ENCODE results near the gene STX19. TPM values are rescaled to one million over a fixed set of nuclear protein-coding genes. Genes with fewer than 3 reads are reported as not detected.
A peak's percentile ranks its signal among the peaks of the same experiment; 100 is the strongest.

STX19 gene
- total and polyA plus RNA-seq, 10 donors: 0.32 to 1.6 (median 0.80) TPM; not detected in 2

DNA sequence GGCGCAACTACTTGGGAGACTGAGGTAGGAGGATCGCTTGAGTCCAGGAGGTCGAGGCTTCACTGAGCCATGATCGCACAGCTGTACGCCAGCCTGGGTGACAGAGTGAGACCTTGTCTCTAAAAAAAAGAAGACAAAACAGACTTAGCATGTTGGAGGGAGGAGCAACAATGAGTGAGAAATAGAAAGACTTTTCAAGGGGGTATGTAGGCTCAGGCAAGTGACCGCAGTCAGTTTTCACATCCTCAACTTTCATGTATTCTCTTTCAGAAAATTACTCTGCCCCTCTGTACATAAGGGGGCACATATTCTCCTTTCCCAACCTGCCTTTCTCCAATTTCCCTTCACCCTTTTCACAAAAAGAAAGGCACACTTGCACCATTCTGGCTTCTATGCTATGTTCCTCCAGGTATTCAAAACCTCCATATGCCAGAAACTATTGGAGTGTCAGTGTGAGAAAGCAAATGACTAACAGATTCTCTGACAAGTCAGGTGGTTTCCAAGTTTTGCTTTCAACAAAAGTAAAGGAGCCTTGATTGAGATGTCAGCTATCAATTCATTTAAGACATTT lies 42.0 kb upstream of the STX19 start:
- DNase-seq: no peak
- H3K4me1 ChIP-seq: peaks cover 6 to 62% (median 32%) of the 10 kb centered on the region in 6 donors
- H3K4me3 ChIP-seq: no peak overlapping the region
- no peaks in the 10 kb centered on the region for H3K27me3 ChIP-seq (replicated peaks in 1 of 7)
- intact Hi-C loops (cut with DNase I; ENCODE audit: low total_unique reads): no loop called here
- peaks cover 0 to 48% (median 7%) of the 10 kb centered on the region in 6 donors for H3K36me3 ChIP-seq
- TF ChIP-seq POLR2A (IDR thresholded peaks at IDR 0.05): no peak
- peaks cover 0 to 4% (median 0%) of the 10 kb centered on the region in 8 donors for H3K9me3 ChIP-seq
- H3K27ac ChIP-seq: no peak overlapping the region
- 91 to 96% (median 91%) methylated on average over 6 of the region's 6 CpGs for WGBS, 5 donors

DNA sequence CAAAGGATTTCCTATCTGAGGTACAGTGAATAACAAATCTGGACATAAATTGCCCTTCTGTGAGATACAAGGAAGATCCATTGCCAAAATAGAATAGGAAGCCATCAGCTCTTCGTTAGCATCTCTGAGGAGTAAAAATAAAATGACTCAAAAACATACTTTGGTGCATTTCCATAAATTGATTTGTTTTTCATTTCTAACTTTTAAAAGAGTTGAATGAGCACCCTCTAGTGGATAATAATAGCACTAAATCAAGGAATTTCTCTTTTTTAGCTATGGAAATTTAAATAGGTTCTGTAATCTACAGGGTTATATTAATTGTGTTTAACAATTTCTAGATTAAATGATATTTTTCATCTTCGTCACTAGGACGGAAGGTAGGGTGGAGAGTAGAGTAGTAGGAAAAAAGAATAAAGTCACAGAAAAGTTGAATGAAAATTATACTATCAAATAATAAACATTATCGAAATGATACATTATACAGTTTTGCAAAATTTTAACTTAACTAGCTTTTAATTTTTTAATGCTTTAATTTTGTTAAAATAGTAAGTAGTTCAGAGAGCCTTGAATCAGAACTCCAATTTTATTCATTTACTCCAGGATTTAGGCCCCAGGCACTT lies 40.9 kb upstream of the STX19 start:
- DNase-seq: no peak
- H3K27me3 ChIP-seq (replicated peaks in 1 of 7): no peaks in the 10 kb centered on the region
- H3K27ac ChIP-seq: no peak overlapping the region
- TF ChIP-seq, protein P1, sequence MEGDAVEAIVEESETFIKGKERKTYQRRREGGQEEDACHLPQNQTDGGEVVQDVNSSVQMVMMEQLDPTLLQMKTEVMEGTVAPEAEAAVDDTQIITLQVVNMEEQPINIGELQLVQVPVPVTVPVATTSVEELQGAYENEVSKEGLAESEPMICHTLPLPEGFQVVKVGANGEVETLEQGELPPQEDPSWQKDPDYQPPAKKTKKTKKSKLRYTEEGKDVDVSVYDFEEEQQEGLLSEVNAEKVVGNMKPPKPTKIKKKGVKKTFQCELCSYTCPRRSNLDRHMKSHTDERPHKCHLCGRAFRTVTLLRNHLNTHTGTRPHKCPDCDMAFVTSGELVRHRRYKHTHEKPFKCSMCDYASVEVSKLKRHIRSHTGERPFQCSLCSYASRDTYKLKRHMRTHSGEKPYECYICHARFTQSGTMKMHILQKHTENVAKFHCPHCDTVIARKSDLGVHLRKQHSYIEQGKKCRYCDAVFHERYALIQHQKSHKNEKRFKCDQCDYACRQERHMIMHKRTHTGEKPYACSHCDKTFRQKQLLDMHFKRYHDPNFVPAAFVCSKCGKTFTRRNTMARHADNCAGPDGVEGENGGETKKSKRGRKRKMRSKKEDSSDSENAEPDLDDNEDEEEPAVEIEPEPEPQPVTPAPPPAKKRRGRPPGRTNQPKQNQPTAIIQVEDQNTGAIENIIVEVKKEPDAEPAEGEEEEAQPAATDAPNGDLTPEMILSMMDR (IDR thresholded peaks at IDR 0.05 in 8 of 11, conservative IDR thresholded peaks at IDR 0.05 in 3 of 11): peak; percentile 11 to 68 (median 59)
- TF ChIP-seq POLR2AphosphoS5 (IDR thresholded peaks at IDR 0.05) (no peak), POLR2A (IDR thresholded peaks at IDR 0.05) (no peak)
- 45 to 67% (median 60%) methylated on average over 4 of the region's 4 CpGs for WGBS, 5 donors
- H3K9me3 ChIP-seq: peaks cover 0 to 4% (median 0%) of the 10 kb centered on the region in 8 donors
- intact Hi-C loops (cut with DNase I; ENCODE audit: low total_unique reads): loop anchor here (10.0 kb wide), 1 partner anchor 65 kb away; no protein-coding TSS in a partner anchor
- no peak overlapping the region for H3K4me3 ChIP-seq
- H3K36me3 ChIP-seq: peaks cover 0 to 48% (median 7%) of the 10 kb centered on the region in 6 donors
- H3K4me1 ChIP-seq: peaks cover 17 to 64% (median 43%) of the 10 kb centered on the region in 6 donors

DNA sequence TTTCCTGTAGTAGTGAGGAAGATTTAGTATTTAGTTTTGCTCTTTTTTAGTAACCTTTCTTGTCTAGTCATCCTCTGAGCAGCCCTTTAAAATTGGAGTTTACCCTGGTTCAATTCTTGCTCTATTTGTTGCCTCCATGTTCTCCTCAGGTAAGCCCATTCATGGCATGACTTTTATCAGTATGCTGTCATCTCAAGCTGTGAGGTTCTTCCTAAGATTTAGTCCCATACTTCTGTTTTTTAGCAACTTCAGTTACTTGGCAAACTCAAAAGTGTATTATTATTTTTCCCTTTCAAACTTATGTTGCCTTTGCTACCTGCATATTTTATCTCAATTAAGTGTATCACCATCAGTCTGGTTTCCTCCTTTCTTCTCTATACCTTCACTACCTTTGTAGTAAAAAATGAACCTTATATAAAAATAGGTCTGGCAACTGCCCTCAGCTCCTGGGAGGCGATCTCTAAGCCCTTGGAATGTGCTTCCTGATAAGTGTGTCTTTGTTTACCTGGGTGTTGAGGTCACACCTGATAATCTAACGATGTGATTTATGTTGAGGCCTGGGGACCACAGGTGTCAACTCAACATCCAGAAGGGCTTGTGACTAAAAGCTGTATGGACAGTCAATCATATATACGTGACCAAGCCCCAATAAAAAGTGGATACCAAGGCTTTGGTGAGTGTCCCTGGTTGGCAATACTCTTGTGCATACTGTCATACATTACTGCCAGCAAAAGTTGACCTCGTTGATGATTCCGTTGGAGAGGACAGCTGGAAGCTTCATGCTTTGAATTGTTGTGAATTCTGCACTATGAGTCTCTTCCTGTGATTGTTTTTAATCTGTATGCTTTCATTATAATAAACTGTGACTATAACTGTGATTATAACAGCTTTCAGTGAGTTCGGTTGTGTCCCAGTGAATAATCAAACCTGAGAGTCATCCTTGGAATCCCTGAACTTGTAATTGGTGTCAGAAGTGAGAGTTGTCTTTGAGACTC lies 38.4 kb upstream of the STX19 start:
- H3K4me1 ChIP-seq: peaks cover 25 to 77% (median 53%) of the 10 kb centered on the region in 6 donors
- WGBS, 5 donors: 78 to 89% (median 83%) methylated on average over 6 of the region's 6 CpGs
- H3K27ac ChIP-seq: peak overlapping the region in 1 of 8 donors; percentile 34
- intact Hi-C loops (cut with DNase I; ENCODE audit: low total_unique reads): loop anchor here (10.0 kb wide), 1 partner anchor 62 kb away; no protein-coding TSS in a partner anchor
- H3K4me3 ChIP-seq: no peak overlapping the region
- H3K9me3 ChIP-seq: no peaks in the 10 kb centered on the region
- H3K27me3 ChIP-seq (replicated peaks in 1 of 7): no peaks in the 10 kb centered on the region
- DNase-seq: no peak
- peaks cover 0 to 34% (median 7%) of the 10 kb centered on the region in 6 donors for H3K36me3 ChIP-seq
- TF ChIP-seq POLR2A (IDR thresholded peaks at IDR 0.05) (no peak), POLR2AphosphoS5 (IDR thresholded peaks at IDR 0.05) (no peak)
- TF ChIP-seq, protein P1 (IDR thresholded peaks at IDR 0.05 in 8 of 11, conservative IDR thresholded peaks at IDR 0.05 in 3 of 11): no peak

DNA sequence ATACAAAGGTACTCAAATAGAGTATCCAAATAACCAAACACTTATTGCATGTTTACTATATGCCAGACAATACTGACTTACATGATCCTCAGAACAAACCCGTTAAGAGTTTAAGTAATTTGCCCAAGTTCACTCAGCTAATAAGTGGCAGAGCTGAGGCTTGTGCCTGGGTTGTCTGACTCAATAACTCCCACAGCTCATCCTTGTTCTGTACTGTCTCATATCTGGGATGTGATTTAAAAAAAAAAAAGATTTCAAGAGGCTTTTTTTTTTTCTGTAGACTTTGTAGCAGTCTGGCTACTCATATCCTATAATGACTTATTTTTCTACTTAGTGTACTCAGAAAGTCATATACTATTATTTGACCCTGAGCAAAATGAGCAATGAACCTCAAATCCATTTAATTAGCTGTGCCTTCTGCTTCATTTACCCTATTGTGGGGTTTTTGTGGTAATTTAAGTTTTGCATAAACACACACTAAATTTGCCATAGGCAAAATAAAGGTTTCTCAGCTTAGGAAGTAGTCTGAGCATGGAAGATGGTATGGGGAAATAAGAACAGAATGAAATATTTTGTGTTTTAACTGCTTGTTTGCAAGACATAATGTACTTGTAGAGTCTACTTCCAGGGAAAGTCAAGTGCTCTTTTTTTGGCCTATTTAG lies 37.6 kb upstream of the STX19 start:
- Histone ChIP-seq H3K9me3 (no peaks in the 10 kb centered on the region), H3K4me3 (no peak overlapping the region), H3K4me1 (peaks cover 25 to 75% (median 51%) of the 10 kb centered on the region in 6 donors), H3K27ac (no peak overlapping the region), H3K36me3 (peaks cover 0 to 28% (median 7%) of the 10 kb centered on the region in 6 donors), H3K27me3 (replicated peaks in 1 of 7) (no peaks in the 10 kb centered on the region)
- 77 to 89% (median 88%) methylated on average over 1 of the region's 1 CpG for WGBS, 5 donors
- intact Hi-C loops (cut with DNase I; ENCODE audit: low total_unique reads): loop anchor here (10.0 kb wide), 1 partner anchor 61 kb away; no protein-coding TSS in a partner anchor
- no peak for DNase-seq
- TF ChIP-seq POLR2A (IDR thresholded peaks at IDR 0.05) (no peak), POLR2AphosphoS5 (IDR thresholded peaks at IDR 0.05) (no peak)
- TF ChIP-seq, protein P1 (IDR thresholded peaks at IDR 0.05 in 8 of 11, conservative IDR thresholded peaks at IDR 0.05 in 3 of 11): no peak

Measured in spleen (tissue), 11 donors.